ENCODE data around the gene UCP2.

The UCP2 gene

DNA sequence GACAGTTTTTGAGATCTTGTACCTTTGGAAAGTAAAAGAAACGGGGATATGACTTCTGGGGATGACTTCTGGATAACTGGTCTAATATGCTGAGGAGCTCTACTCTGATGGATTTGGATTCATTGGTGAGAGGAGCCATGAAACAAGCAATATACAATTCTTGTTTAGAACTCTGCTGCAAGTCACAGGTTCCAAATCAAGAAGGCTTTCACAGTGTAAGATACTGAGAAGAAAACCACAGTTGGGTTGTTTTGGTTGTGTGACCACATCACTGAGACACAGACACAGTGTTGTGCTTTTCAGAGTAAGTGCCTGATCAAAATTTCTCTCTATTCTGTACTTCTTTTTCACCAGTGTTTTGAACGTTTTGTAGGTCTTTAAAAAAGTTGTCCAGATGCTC is 13.1 kb upstream of the UCP2 start:
- Histone ChIP-seq H2BK12ac (ENCODE audit: low read length) (no peak overlapping the region), H3K4me2 (ENCODE audit: insufficient read depth, low read length, poor library complexity, severe bottlenecking) (no peak overlapping the region), H2BK5ac (ENCODE audit: low read length) (no peak overlapping the region), H4K91ac (ENCODE audit: low read depth, low read length, poor library complexity) (no peak overlapping the region), H3K27ac (replicated peaks; ENCODE audit: low read length) (no peak overlapping the region), H2BK120ac (ENCODE audit: low read depth, low read length) (no peak overlapping the region), H3K9me3 (replicated peaks in 1 of 2; ENCODE audit: control insufficient read depth in 2 of 2, insufficient read depth in 1 of 2, low read depth in 1 of 2, low read length in 2 of 2) (no peaks in the 10 kb centered on the region), H3K23ac (ENCODE audit: low read depth, low read length, poor library complexity) (no peak overlapping the region), H3K4me1 (ENCODE audit: control insufficient read depth in 2 of 2, insufficient read depth in 1 of 2, low read depth in 1 of 2, low read length in 2 of 2) (no peaks in the 10 kb centered on the region), H3K9ac (ENCODE audit: low read depth, low read length, poor library complexity) (no peak overlapping the region), H3K36me3 (replicated peaks in 1 of 2; ENCODE audit: control insufficient read depth in 2 of 2, insufficient read depth in 2 of 2, low read length in 2 of 2) (no peaks in the 10 kb centered on the region), H2AFZ (ENCODE audit: low read length) (no peak overlapping the region), H2AK5ac (ENCODE audit: low read depth, low read length) (no peak overlapping the region), H4K8ac (ENCODE audit: low read depth, low read length) (no peak overlapping the region), H3K4ac (ENCODE audit: low read length) (no peak overlapping the region), H3K27me3 (ENCODE audit: control insufficient read depth in 3 of 3, insufficient read depth in 3 of 3, low read depth in 1 of 3, low read length in 3 of 3) (no peaks in the 10 kb centered on the region), H2BK15ac (ENCODE audit: low read length) (no peak overlapping the region), H3K79me1 (ENCODE audit: low read depth, low read length) (no peaks in the 10 kb centered on the region), H3K4me3 (ENCODE audit: low read length in 2 of 2) (no peak overlapping the region), H3K18ac (ENCODE audit: low read length) (no peak overlapping the region), H3K14ac (ENCODE audit: low read length) (no peak overlapping the region)
- DNase-seq (ENCODE audit: low spot score): no peak
- no CpG with 5 or more reads among the region's 2 CpGs for WGBS, 2 donors (ENCODE audit: extremely low coverage in 2 of 2, insufficient read length in 2 of 2, insufficient replicate concordance in 1 of 2)

DNA sequence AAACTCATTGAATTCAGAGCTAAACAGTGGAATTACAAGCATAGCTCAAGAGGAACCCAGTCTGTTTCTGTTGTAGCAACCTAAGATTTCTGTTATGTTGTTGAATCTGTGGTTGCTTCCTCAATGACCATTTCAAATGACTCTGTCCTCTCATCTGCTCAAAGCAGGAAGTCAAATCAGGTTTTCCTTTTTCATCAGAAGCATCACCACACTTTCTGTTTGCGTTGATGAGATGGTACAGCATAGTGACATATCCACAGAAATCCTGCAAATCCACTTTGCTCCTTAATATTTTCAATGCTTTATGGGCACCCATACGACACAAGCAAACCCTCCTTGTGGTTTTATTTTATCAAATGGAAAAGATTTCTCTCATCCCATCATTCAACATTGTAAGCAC is 12.6 kb upstream of the UCP2 start:
- H3K14ac ChIP-seq (ENCODE audit: low read length): no peak overlapping the region
- no peak overlapping the region for H3K4me3 ChIP-seq (ENCODE audit: low read length in 2 of 2)
- H3K9ac ChIP-seq (ENCODE audit: low read depth, low read length, poor library complexity): no peak overlapping the region
- H2AFZ ChIP-seq (ENCODE audit: low read length): no peak overlapping the region
- H3K4me2 ChIP-seq (ENCODE audit: insufficient read depth, low read length, poor library complexity, severe bottlenecking): no peak overlapping the region
- H4K8ac ChIP-seq (ENCODE audit: low read depth, low read length): no peak overlapping the region
- no peaks in the 10 kb centered on the region for H3K9me3 ChIP-seq (replicated peaks in 1 of 2; ENCODE audit: control insufficient read depth in 2 of 2, insufficient read depth in 1 of 2, low read depth in 1 of 2, low read length in 2 of 2)
- H3K27ac ChIP-seq (replicated peaks; ENCODE audit: low read length): no peak overlapping the region
- H2BK120ac ChIP-seq (ENCODE audit: low read depth, low read length): no peak overlapping the region
- no peaks in the 10 kb centered on the region for H3K27me3 ChIP-seq (ENCODE audit: control insufficient read depth in 3 of 3, insufficient read depth in 3 of 3, low read depth in 1 of 3, low read length in 3 of 3)
- H3K36me3 ChIP-seq (replicated peaks in 1 of 2; ENCODE audit: control insufficient read depth in 2 of 2, insufficient read depth in 2 of 2, low read length in 2 of 2): no peaks in the 10 kb centered on the region
- no peak overlapping the region for H2BK15ac ChIP-seq (ENCODE audit: low read length)
- H3K18ac ChIP-seq (ENCODE audit: low read length): no peak overlapping the region
- H3K23ac ChIP-seq (ENCODE audit: low read depth, low read length, poor library complexity): no peak overlapping the region
- no peaks in the 10 kb centered on the region for H3K4me1 ChIP-seq (ENCODE audit: control insufficient read depth in 2 of 2, insufficient read depth in 1 of 2, low read depth in 1 of 2, low read length in 2 of 2)
- no peak overlapping the region for H2AK5ac ChIP-seq (ENCODE audit: low read depth, low read length)
- no peak overlapping the region for H2BK5ac ChIP-seq (ENCODE audit: low read length)
- H3K4ac ChIP-seq (ENCODE audit: low read length): no peak overlapping the region
- no CpG with 5 or more reads among the region's 2 CpGs for WGBS, 2 donors (ENCODE audit: extremely low coverage in 2 of 2, insufficient read length in 2 of 2, insufficient replicate concordance in 1 of 2)
- no peak overlapping the region for H4K91ac ChIP-seq (ENCODE audit: low read depth, low read length, poor library complexity)
- no peaks in the 10 kb centered on the region for H3K79me1 ChIP-seq (ENCODE audit: low read depth, low read length)
- H2BK12ac ChIP-seq (ENCODE audit: low read length): no peak overlapping the region
- no peak for DNase-seq (ENCODE audit: low spot score)

DNA sequence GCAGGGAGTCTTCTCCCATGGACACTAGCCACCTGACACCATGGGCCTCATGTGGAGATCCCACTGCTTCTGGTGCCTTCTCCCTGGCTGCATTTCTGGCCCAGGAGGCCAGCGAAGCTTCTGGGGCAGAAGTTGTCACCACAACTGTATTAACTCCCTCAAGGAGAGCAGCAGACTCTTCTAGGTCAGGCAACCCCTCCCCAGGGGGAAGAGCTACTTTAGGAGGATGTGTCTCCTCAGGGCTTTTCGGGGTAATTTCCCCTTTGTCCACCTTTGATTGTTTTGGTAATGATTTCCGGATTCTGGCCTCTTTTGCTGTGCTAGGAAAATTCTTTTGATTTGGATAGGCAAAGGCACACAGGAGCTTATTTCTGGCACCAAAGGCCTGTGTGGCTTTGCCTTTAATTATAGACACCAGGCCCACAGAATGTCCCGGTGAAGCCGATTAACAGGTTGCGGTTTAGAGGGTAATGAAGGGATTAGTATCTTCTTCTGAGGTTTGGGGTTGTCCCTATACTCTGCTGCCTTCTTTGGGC is 8.9 kb upstream of the UCP2 start:
- WGBS, 2 donors (ENCODE audit: extremely low coverage in 2 of 2, insufficient read length in 2 of 2, insufficient replicate concordance in 1 of 2): no CpG with 5 or more reads among the region's 6 CpGs
- Histone ChIP-seq H2AFZ (ENCODE audit: low read length) (no peak overlapping the region), H3K4ac (ENCODE audit: low read length) (no peak overlapping the region), H3K23ac (ENCODE audit: low read depth, low read length, poor library complexity) (no peak overlapping the region), H2AK5ac (ENCODE audit: low read depth, low read length) (no peak overlapping the region), H3K79me1 (ENCODE audit: low read depth, low read length) (no peaks in the 10 kb centered on the region), H3K27ac (replicated peaks; ENCODE audit: low read length) (no peak overlapping the region), H2BK5ac (ENCODE audit: low read length) (no peak overlapping the region), H3K36me3 (replicated peaks in 1 of 2; ENCODE audit: control insufficient read depth in 2 of 2, insufficient read depth in 2 of 2, low read length in 2 of 2) (no peaks in the 10 kb centered on the region), H3K9ac (ENCODE audit: low read depth, low read length, poor library complexity) (no peak overlapping the region), H3K4me2 (ENCODE audit: insufficient read depth, low read length, poor library complexity, severe bottlenecking) (no peak overlapping the region), H3K27me3 (ENCODE audit: control insufficient read depth in 3 of 3, insufficient read depth in 3 of 3, low read depth in 1 of 3, low read length in 3 of 3) (no peaks in the 10 kb centered on the region), H3K9me3 (replicated peaks in 1 of 2; ENCODE audit: control insufficient read depth in 2 of 2, insufficient read depth in 1 of 2, low read depth in 1 of 2, low read length in 2 of 2) (no peaks in the 10 kb centered on the region), H2BK12ac (ENCODE audit: low read length) (no peak overlapping the region), H3K4me3 (ENCODE audit: low read length in 2 of 2) (no peak overlapping the region), H3K4me1 (ENCODE audit: control insufficient read depth in 2 of 2, insufficient read depth in 1 of 2, low read depth in 1 of 2, low read length in 2 of 2) (no peaks in the 10 kb centered on the region), H4K91ac (ENCODE audit: low read depth, low read length, poor library complexity) (no peak overlapping the region), H2BK15ac (ENCODE audit: low read length) (no peak overlapping the region), H3K14ac (ENCODE audit: low read length) (no peak overlapping the region), H3K18ac (ENCODE audit: low read length) (no peak overlapping the region), H2BK120ac (ENCODE audit: low read depth, low read length) (no peak overlapping the region), H4K8ac (ENCODE audit: low read depth, low read length) (no peak overlapping the region)
- no peak for DNase-seq (ENCODE audit: low spot score)

DNA sequence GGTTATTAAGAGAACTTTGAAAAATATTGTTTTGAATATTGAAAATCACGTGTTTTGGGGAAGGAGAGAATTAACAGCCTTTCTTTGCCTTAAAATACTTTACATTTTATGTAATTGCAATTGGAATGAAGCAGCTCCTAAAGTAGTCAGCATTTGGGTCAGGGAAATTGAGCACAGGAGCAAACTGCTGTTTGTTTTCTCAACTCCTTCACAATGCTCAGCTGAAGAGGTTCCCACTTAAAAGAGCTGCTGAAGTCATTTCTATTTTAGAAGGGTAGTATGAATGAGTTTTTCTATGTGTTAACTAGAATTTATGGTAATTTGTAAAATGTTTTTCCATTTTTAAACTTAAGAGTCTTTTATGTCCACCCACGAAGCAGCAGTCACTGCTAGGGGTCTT is 8.1 kb upstream of the UCP2 start:
- H2BK5ac ChIP-seq (ENCODE audit: low read length): no peak overlapping the region
- whole genome bisulfite sequencing, 2 donors (ENCODE audit: extremely low coverage in 2 of 2, insufficient read length in 2 of 2, insufficient replicate concordance in 1 of 2): no CpG with 5 or more reads among the region's 2 CpGs
- no peak overlapping the region for H3K14ac ChIP-seq (ENCODE audit: low read length)

More for the DNA sequence above, 8.1 kb upstream of the UCP2 start:
- H3K4me2 ChIP-seq (ENCODE audit: insufficient read depth, low read length, poor library complexity, severe bottlenecking): no peak overlapping the region
- no peak for DNase-seq (ENCODE audit: low spot score)
- no peak overlapping the region for H3K27ac ChIP-seq (replicated peaks; ENCODE audit: low read length)
- H4K8ac ChIP-seq (ENCODE audit: low read depth, low read length): no peak overlapping the region
- H3K79me1 ChIP-seq (ENCODE audit: low read depth, low read length): no peaks in the 10 kb centered on the region
- H3K4me3 ChIP-seq (ENCODE audit: low read length in 2 of 2): no peak overlapping the region
- no peaks in the 10 kb centered on the region for H3K27me3 ChIP-seq (ENCODE audit: control insufficient read depth in 3 of 3, insufficient read depth in 3 of 3, low read depth in 1 of 3, low read length in 3 of 3)
- no peak overlapping the region for H2BK12ac ChIP-seq (ENCODE audit: low read length)
- H3K9ac ChIP-seq (ENCODE audit: low read depth, low read length, poor library complexity): no peak overlapping the region
- H3K4me1 ChIP-seq (ENCODE audit: control insufficient read depth in 2 of 2, insufficient read depth in 1 of 2, low read depth in 1 of 2, low read length in 2 of 2): no peaks in the 10 kb centered on the region
- H2BK15ac ChIP-seq (ENCODE audit: low read length): no peak overlapping the region
- no peak overlapping the region for H2AFZ ChIP-seq (ENCODE audit: low read length)
- H3K4ac ChIP-seq (ENCODE audit: low read length): no peak overlapping the region
- no peak overlapping the region for H4K91ac ChIP-seq (ENCODE audit: low read depth, low read length, poor library complexity)
- no peak overlapping the region for H2BK120ac ChIP-seq (ENCODE audit: low read depth, low read length)
- no peak overlapping the region for H3K23ac ChIP-seq (ENCODE audit: low read depth, low read length, poor library complexity)
- H3K36me3 ChIP-seq (replicated peaks in 1 of 2; ENCODE audit: control insufficient read depth in 2 of 2, insufficient read depth in 2 of 2, low read length in 2 of 2): no peaks in the 10 kb centered on the region
- no peak overlapping the region for H3K18ac ChIP-seq (ENCODE audit: low read length)
- H2AK5ac ChIP-seq (ENCODE audit: low read depth, low read length): no peak overlapping the region
- H3K9me3 ChIP-seq (replicated peaks in 1 of 2; ENCODE audit: control insufficient read depth in 2 of 2, insufficient read depth in 1 of 2, low read depth in 1 of 2, low read length in 2 of 2): no peaks in the 10 kb centered on the region
